HG03097 (cell line): ENCODE results near the gene FAM20A.

ENCODE experiments used
- ATAC-seq: cut with Tn5 transposase; IDR thresholded peaks from one replicate; pipeline ENCODE4 v1.9.1; 2021; ENCODE audit not compliant: unreplicated experiment, low FRiP score

FAM20A gene

GRCh38 chr17:68600931-68601564 is at the start of gene FAM20A:
Gene FAM20A (minus strand): TSS chr17:68601367. CDS start chr17:68600666, 701 bp downstream.
- no peak for ATAC-seq

GRCh38 chr17:68649324-68649723 is 48.2 kb upstream of the FAM20A start:
- no peak for ATAC-seq

- ATAC-seq: no peak
Measured at GRCh38 chr17:68646626-68647526, 45.7 kb upstream of the FAM20A start.

GRCh38 chr17:68642118-68642412 is 40.9 kb upstream of the FAM20A start:
- no peak for ATAC-seq

- ATAC-seq: no peak
Measured at GRCh38 chr17:68641276-68642117, 40.3 kb upstream of the FAM20A start.

GRCh38 chr17:68640242-68640989 is 39.2 kb upstream of the FAM20A start:
- no peak for ATAC-seq

- no peak for ATAC-seq
Measured at GRCh38 chr17:68634345-68634876, 33.2 kb upstream of the FAM20A start.

- no peak for ATAC-seq
Measured at GRCh38 chr17:68628576-68628957, 27.4 kb upstream of the FAM20A start.

- ATAC-seq: no peak
Measured at GRCh38 chr17:68627956-68628575, 26.9 kb upstream of the FAM20A start.

- no peak for ATAC-seq
Measured at GRCh38 chr17:68624381-68624780, 23.2 kb upstream of the FAM20A start.

GRCh38 chr17:68623811-68624210 is 22.6 kb upstream of the FAM20A start:
- ATAC-seq: no peak

- ATAC-seq: no peak
Measured at GRCh38 chr17:68622423-68622822, 21.3 kb upstream of the FAM20A start.

- ATAC-seq: no peak
Measured at GRCh38 chr17:68621065-68621464, 19.9 kb upstream of the FAM20A start.

- no peak for ATAC-seq
Measured at GRCh38 chr17:68616334-68616733, 15.2 kb upstream of the FAM20A start.

GRCh38 chr17:68614718-68615117 is 13.6 kb upstream of the FAM20A start:
- ATAC-seq: no peak

- no peak for ATAC-seq
Measured at GRCh38 chr17:68613739-68614298, 12.7 kb upstream of the FAM20A start.

GRCh38 chr17:68612923-68613292 is 11.7 kb upstream of the FAM20A start:
- ATAC-seq: no peak

GRCh38 chr17:68612209-68612922 is 11.2 kb upstream of the FAM20A start:
- no peak for ATAC-seq
